Activated CD8-positive, alpha-beta T cell treated with anti-CD3 and anti-CD28 coated beads for 36 hours (primary cell): ENCODE data around the gene SMDT1. TPM values are rescaled to one million over a fixed set of nuclear protein-coding genes. Genes with fewer than 3 reads are reported as not detected.
"Not testable (repeated sequence)": the region's sequence is repeated elsewhere in the genome, so short reads cannot be mapped to it uniquely, and the experiment has no call there.

Source experiments
- ATAC-seq: fragments of 200-7000 bp; cut with Tn5 transposase; one replicate; pipeline ENCODE4 v1.10.0; 2021; ENCODE audit warnings: mild to moderate bottlenecking, moderate library complexity
- CTCF ChIA-PET: fragments of 350-600 bp; sonication (Branson Sonifier 250); formaldehyde crosslinking; loops from one replicate; lab custom pipeline; 2021; ENCODE audit warnings: antibody characterized with exemption; lab: Charles Lee
- POLR2A ChIA-PET: fragments of 350-600 bp; sonication (Branson Sonifier 250); formaldehyde crosslinking; loops from one replicate; lab custom pipeline; 2021; ENCODE audit warnings: antibody characterized with exemption; lab: Charles Lee
- DNase-seq: peaks from one replicate; pipeline ENCODE4 v3.0.0-alpha.2; 2020
- H3K27ac Mint-ChIP-seq: one replicate; pipeline ENCODE4 v1.8.0; 2021; ENCODE audit warnings: mild to moderate bottlenecking, mixed read lengths
- H3K27me3 Mint-ChIP-seq: one replicate; pipeline ENCODE4 v1.8.0; 2021; ENCODE audit warnings: mixed read lengths
- H3K36me3 Mint-ChIP-seq: one replicate; pipeline ENCODE4 v1.8.0; 2021; ENCODE audit warnings: low read depth, mixed read lengths
- H3K4me1 Mint-ChIP-seq: one replicate; pipeline ENCODE4 v1.8.0; 2021; ENCODE audit warnings: low read depth, mixed read lengths
- H3K4me3 Mint-ChIP-seq: one replicate; pipeline ENCODE4 v1.8.0; 2021; ENCODE audit warnings: mild to moderate bottlenecking, moderate library complexity, mixed read lengths
- H3K9me3 Mint-ChIP-seq: one replicate; pipeline ENCODE4 v1.8.0; 2021; ENCODE audit warnings: mixed read lengths
- CTCF ChIP-seq: fragments of 200-600 bp; IDR thresholded peaks from one replicate; pipeline ENCODE4 v1.8.0; 2022; ENCODE audit warnings: antibody characterized with exemption, mild to moderate bottlenecking
- intact Hi-C: fragments of 100-400 bp; cut with micrococcal nuclease; formaldehyde crosslinking; loops from one replicate; pipeline ENCODE4 v1.10.0; 2022
- total RNA-seq, 2 experiments: library from RNA; stranded (reverse); gene quantifications; one replicate each; pipeline ENCODE4 v1.2.3, GENCODE V29; 2021

The SMDT1 gene
- total RNA-seq, 2 experiments from 2014 or later: 51.7 to 61.2 TPM

- Mint-ChIP-seq H3K4me3 (no peak overlapping the region), H3K27me3 (no peaks in the 10 kb centered on the region), H3K27ac (no peak overlapping the region), H3K4me1 (no peaks in the 10 kb centered on the region), H3K36me3 (peaks cover 45% of the 10 kb centered on the region), H3K9me3 (peaks cover 22% of the 10 kb centered on the region)
- ATAC-seq (no peak), DNase-seq (no peak)
- ChIA-PET POLR2A (no interaction called here), CTCF (interaction anchor here (0.6 to 4.3 kb wide), 2 partner anchors 10 to 12 kb away, joined by 3 to 19 read pairs; partner anchors contain the start of gene NDUFA6)
- TF ChIP-seq CTCF: no peak
- intact Hi-C loops: no loop called here
Measured at GRCh38 chr22:42101199-42101598, 21.7 kb downstream of the SMDT1 start.

DNA sequence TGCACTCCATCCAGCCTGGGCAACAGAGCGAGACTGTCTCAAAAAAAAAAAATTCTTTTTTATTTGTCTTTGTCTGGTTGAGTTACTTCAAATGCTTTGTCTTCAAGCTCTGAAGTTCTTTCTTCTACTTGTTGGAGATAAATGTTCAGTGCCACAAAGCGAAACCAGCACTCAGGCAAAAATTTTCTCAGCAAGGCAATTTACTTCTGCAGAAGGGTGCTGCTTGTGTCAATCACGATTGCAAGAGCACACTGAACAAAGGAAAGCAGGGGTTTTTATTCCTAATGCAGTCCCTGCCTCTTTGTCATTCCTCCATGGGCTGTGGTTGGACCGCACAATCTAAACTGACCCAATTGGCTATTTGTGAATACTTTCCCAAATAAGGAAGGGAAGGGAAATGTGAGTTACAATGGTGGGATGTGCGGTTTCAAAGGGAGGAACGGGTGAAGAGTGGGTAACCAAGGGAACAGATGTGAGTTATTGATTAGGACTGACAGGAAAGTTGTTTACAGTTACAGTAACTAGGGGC lies 24.9 kb downstream of the SMDT1 start:
- H3K27ac Mint-ChIP-seq, ATAC-seq, H3K4me1 Mint-ChIP-seq, H3K27me3 Mint-ChIP-seq, intact Hi-C loops, H3K4me3 Mint-ChIP-seq, DNase-seq: not testable (repeated sequence)
- POLR2A ChIA-PET: interaction anchor here (3.3 kb wide), 1 partner anchor 14 kb away, joined by 12 read pairs; the partner anchor contains the start of gene NDUFA6
- peaks cover 38% of the 10 kb centered on the region for H3K36me3 Mint-ChIP-seq
- CTCF ChIA-PET: interaction anchor here (0.7 to 1.2 kb wide), 4 partner anchors 12 to 153 kb away, joined by 3 read pairs; no protein-coding TSS in a partner anchor
- peaks cover 17% of the 10 kb centered on the region for H3K9me3 Mint-ChIP-seq

DNA sequence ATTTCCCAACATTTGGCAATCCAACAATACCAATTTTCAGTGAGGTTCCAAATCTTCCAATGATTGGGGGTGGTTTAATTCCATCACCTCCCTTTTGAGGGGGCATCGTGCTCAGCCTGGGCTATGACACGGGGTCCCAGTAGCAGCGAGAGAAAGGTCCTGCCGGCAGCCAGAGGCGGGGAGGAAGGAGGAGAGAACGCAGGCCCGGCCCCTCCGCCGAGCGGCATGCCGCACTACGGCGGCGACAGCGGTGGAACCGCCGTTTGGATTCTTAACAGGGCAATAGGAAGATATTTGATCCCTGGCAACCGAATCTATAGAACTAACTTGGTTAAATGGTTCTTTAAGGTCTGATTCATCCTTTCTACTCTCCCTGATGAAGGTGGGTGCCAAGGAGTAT lies 29.3 kb downstream of the SMDT1 start:
- peaks cover 6% of the 10 kb centered on the region for H3K9me3 Mint-ChIP-seq
- no peak for TF ChIP-seq CTCF
- H3K27ac Mint-ChIP-seq: no peak overlapping the region
- H3K4me1 Mint-ChIP-seq: no peaks in the 10 kb centered on the region
- H3K4me3 Mint-ChIP-seq: no peak overlapping the region
- POLR2A ChIA-PET: interaction anchor here (0.7 kb wide), 1 partner anchor 20 kb away, joined by 3 read pairs; no protein-coding TSS in a partner anchor
- no peaks in the 10 kb centered on the region for H3K27me3 Mint-ChIP-seq
- H3K36me3 Mint-ChIP-seq: peaks cover 15% of the 10 kb centered on the region
- intact Hi-C loops: no loop called here
- DNase-seq (no peak), ATAC-seq (no peak)
- CTCF ChIA-PET: no interaction called here

GRCh38 chr22:42111798-42112197 lies 32.3 kb downstream of the SMDT1 start:
- no peaks in the 10 kb centered on the region for H3K4me1 Mint-ChIP-seq
- DNase-seq: no peak
- no peak for TF ChIP-seq CTCF
- peaks cover 14% of the 10 kb centered on the region for H3K9me3 Mint-ChIP-seq
- no peak for ATAC-seq
- ChIA-PET POLR2A (no interaction called here), CTCF (interaction anchor here (1.0 to 4.6 kb wide), 5 partner anchors 17 to 365 kb away, joined by 3 to 26 read pairs (median 4); partner anchors contain the start of genes NDUFA6 and SMDT1)
- H3K27ac Mint-ChIP-seq: no peak overlapping the region
- peaks cover 16% of the 10 kb centered on the region for H3K36me3 Mint-ChIP-seq
- H3K27me3 Mint-ChIP-seq: no peaks in the 10 kb centered on the region
- intact Hi-C loops: no loop called here
- no peak overlapping the region for H3K4me3 Mint-ChIP-seq

- peaks cover 16% of the 10 kb centered on the region for H3K36me3 Mint-ChIP-seq
- H3K27me3 Mint-ChIP-seq, H3K4me3 Mint-ChIP-seq, H3K4me1 Mint-ChIP-seq, POLR2A ChIA-PET, intact Hi-C loops, ATAC-seq, H3K27ac Mint-ChIP-seq: not testable (repeated sequence)
- peaks cover 14% of the 10 kb centered on the region for H3K9me3 Mint-ChIP-seq
- peak; percentile 27 for DNase-seq
- CTCF ChIA-PET: interaction anchor here (0.7 to 4.6 kb wide), 6 partner anchors 22 to 416 kb away, joined by 3 to 26 read pairs (median 4); partner anchors contain the start of genes NDUFA6 and SMDT1
Measured at GRCh38 chr22:42112793-42113192, 33.3 kb downstream of the SMDT1 start.

- peak; percentile 25 for TF ChIP-seq CTCF
- H3K27me3 Mint-ChIP-seq: no peaks in the 10 kb centered on the region
- peaks cover 16% of the 10 kb centered on the region for H3K36me3 Mint-ChIP-seq
- ChIA-PET POLR2A (no interaction called here), CTCF (no interaction called here)
- ATAC-seq: no peak
- H3K4me1 Mint-ChIP-seq: peaks cover 8% of the 10 kb centered on the region
- DNase-seq: peak; percentile 34
- H3K27ac Mint-ChIP-seq: no peak overlapping the region
- H3K4me3 Mint-ChIP-seq: no peak overlapping the region
- peaks cover 14% of the 10 kb centered on the region for H3K9me3 Mint-ChIP-seq
- intact Hi-C loops: no loop called here
Measured at GRCh38 chr22:42114721-42115120, 35.2 kb downstream of the SMDT1 start.

DNA sequence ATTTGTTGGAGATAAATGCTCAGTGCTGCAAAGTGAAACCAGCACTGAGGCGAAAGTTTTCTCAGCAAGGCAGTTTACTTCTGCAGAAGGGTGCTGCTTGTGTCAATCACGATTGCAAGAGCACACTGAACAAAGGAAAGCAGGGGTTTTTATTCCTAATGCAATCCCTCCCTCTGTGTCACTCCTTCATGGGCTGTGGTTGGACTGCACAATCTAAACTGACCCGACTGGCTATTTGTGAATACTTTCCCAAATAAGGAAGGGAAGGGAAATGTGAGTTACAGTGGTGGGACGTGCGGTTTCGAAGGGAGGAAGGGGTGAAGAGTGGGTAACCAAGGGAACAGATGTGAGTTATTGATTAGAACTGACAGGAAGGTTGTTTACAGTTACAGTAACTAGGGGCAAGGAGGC lies 35.9 kb downstream of the SMDT1 start:
- CTCF ChIA-PET, POLR2A ChIA-PET, DNase-seq, intact Hi-C loops, H3K27ac Mint-ChIP-seq, H3K27me3 Mint-ChIP-seq, H3K4me3 Mint-ChIP-seq, ATAC-seq: not testable (repeated sequence)
- Mint-ChIP-seq H3K36me3 (peaks cover 16% of the 10 kb centered on the region), H3K4me1 (peaks cover 15% of the 10 kb centered on the region), H3K9me3 (peaks cover 14% of the 10 kb centered on the region)
